Neural progenitor cell (in vitro differentiated cells): ENCODE measurements around the gene DCUN1D3. TPM values are rescaled to one million over a fixed set of nuclear protein-coding genes. Genes with fewer than 3 reads are reported as not detected.

ENCODE experiments used
- DNase-seq: peaks from one replicate; pipeline ENCODE4 v3.0.0-alpha.2; 2016; ENCODE audit warnings: low spot score
- H2AFZ ChIP-seq: fragments of 200-600 bp; sonication (generic); replicated peaks from 2 replicates; pipeline ENCODE4 v1.6.1; 2016; ENCODE audit warnings: antibody characterized with exemption
- H3F3A ChIP-seq: fragments of 200-600 bp; sonication (generic); 2 replicates; pipeline ENCODE4 v1.6.1; 2016; ENCODE audit warnings: antibody characterized with exemption, low read depth
- H3K27ac ChIP-seq: fragments of 200-600 bp; sonication (generic); 2 replicates; pipeline ENCODE4 v1.5.1; 2016; ENCODE audit warnings: mild to moderate bottlenecking
- H3K27me3 ChIP-seq: fragments of 200-600 bp; sonication (generic); 2 replicates; pipeline ENCODE4 v1.6.1; 2016; ENCODE audit warnings: mild to moderate bottlenecking, moderate library complexity
- H3K36me3 ChIP-seq: fragments of 200-600 bp; sonication (generic); 2 replicates; pipeline ENCODE4 v1.5.1; 2016
- H3K4me1 ChIP-seq: fragments of 200-600 bp; sonication (generic); 2 replicates; pipeline ENCODE4 v1.6.1; 2016; ENCODE audit warnings: mixed run types
- H3K4me2 ChIP-seq: fragments of 200-600 bp; sonication (generic); 2 replicates; pipeline ENCODE4 v1.6.1; 2016
- H3K4me3 ChIP-seq: fragments of 200-600 bp; sonication (generic); 2 replicates; pipeline ENCODE4 v1.5.1; 2016
- H3K79me2 ChIP-seq: fragments of 200-600 bp; sonication (generic); 2 replicates; pipeline ENCODE4 v1.6.1; 2016; ENCODE audit warnings: low read depth
- H3K9ac ChIP-seq: fragments of 200-600 bp; sonication (generic); 2 replicates; pipeline ENCODE4 v1.6.1; 2016
- H3K9me3 ChIP-seq: fragments of 200-600 bp; sonication (generic); 2 replicates; pipeline ENCODE4 v1.5.1; 2016; ENCODE audit warnings: low read depth
- H4K20me1 ChIP-seq: fragments of 200-600 bp; sonication (generic); 2 replicates; pipeline ENCODE4 v1.6.1; 2016; ENCODE audit warnings: low read depth
- H3K27ac Mint-ChIP-seq: 3 replicates; pipeline ENCODE4 v1.8.0; 2021; ENCODE audit warnings: mixed read lengths
- H3K27me3 Mint-ChIP-seq: 2 replicates; pipeline ENCODE4 v1.8.0; 2022; ENCODE audit warnings: low read depth, mild to moderate bottlenecking, inconsistent platforms, moderate library complexity, mixed read lengths; ENCODE audit not compliant: insufficient read depth
- H3K36me3 Mint-ChIP-seq: 3 replicates; pipeline ENCODE4 v1.8.0; 2021; ENCODE audit warnings: mixed read lengths
- H3K4me1 Mint-ChIP-seq: 3 replicates; pipeline ENCODE4 v1.8.0; 2021; ENCODE audit warnings: mixed read lengths
- H3K4me3 Mint-ChIP-seq: 3 replicates; pipeline ENCODE4 v1.8.0; 2021; ENCODE audit warnings: mild to moderate bottlenecking, moderate library complexity, mixed read lengths
- H3K9me3 Mint-ChIP-seq: 3 replicates; pipeline ENCODE4 v1.8.0; 2020; ENCODE audit warnings: mixed read lengths
- CTCF ChIP-seq: fragments of 200-600 bp; sonication (generic); IDR thresholded peaks from 2 replicates; pipeline ENCODE4 v1.5.1; 2017; ENCODE audit warnings: antibody characterized with exemption, mild to moderate bottlenecking
- EZH2 ChIP-seq: fragments of 200-600 bp; sonication (generic); IDR thresholded peaks from 2 replicates; pipeline ENCODE4 v1.6.1; 2017; ENCODE audit warnings: antibody characterized with exemption, mild to moderate bottlenecking, moderate library complexity
- EZH2phosphoT487 ChIP-seq: fragments of 200-600 bp; sonication (generic); IDR thresholded peaks from 2 replicates; pipeline ENCODE4 v1.6.1; 2017; ENCODE audit warnings: antibody characterized with exemption
- total RNA-seq: library from RNA; depleted of rRNA; stranded (reverse); fragments of >200 nt; gene quantifications from 2 replicates; pipeline ENCODE4 v1.2.3, GENCODE V29; 2015; ENCODE audit warnings: low replicate concordance

The DCUN1D3 gene
- total RNA-seq, 1 donor from 2014 or later, result 18.2 TPM

- TF ChIP-seq EZH2 (no peak), EZH2phosphoT487 (no peak), CTCF (no peak)
- no peaks in the 10 kb centered on the region for H3K36me3 Mint-ChIP-seq
- peaks cover 22% of the 10 kb centered on the region for H3K4me1 ChIP-seq
- peaks cover 26% of the 10 kb centered on the region for H3K4me1 Mint-ChIP-seq
- H3K27ac ChIP-seq, result no peak overlapping the region
- no peak overlapping the region for H3K9ac ChIP-seq
- peaks cover 6% of the 10 kb centered on the region for H3F3A ChIP-seq
- peaks cover 20% of the 10 kb centered on the region for H4K20me1 ChIP-seq
- H2AFZ ChIP-seq, result no peak overlapping the region
- H3K27ac Mint-ChIP-seq, result no peak overlapping the region
- H3K4me3 ChIP-seq, result no peak overlapping the region
- H3K9me3 ChIP-seq, result no peaks in the 10 kb centered on the region
- H3K4me3 Mint-ChIP-seq, result no peak overlapping the region
- no peaks in the 10 kb centered on the region for H3K9me3 Mint-ChIP-seq
- peak overlapping the region; percentile 12 for H3K4me2 ChIP-seq
- H3K27me3 Mint-ChIP-seq, result no peaks in the 10 kb centered on the region
- no peak for DNase-seq
- H3K36me3 ChIP-seq, result no peaks in the 10 kb centered on the region
- peaks cover 44% of the 10 kb centered on the region for H3K79me2 ChIP-seq
- H3K27me3 ChIP-seq, result no peaks in the 10 kb centered on the region
These were observed 5.4 kb upstream of the DCUN1D3 start for GRCh38 chr16:20905576-20905975.

GRCh38 chr16:20904507-20905081, 4.4 kb upstream of the DCUN1D3 start:
- Mint-ChIP-seq H3K4me1 (peaks cover 26% of the 10 kb centered on the region), H3K4me3 (no peak overlapping the region), H3K9me3 (no peaks in the 10 kb centered on the region), H3K27ac (no peak overlapping the region), H3K36me3 (no peaks in the 10 kb centered on the region), H3K27me3 (peaks cover 2% of the 10 kb centered on the region)
- peaks cover 22% of the 10 kb centered on the region for H3K4me1 ChIP-seq
- DNase-seq, result no peak
- no peak overlapping the region for H3K9ac ChIP-seq
- H2AFZ ChIP-seq, result no peak overlapping the region
- H3K27me3 ChIP-seq, result no peaks in the 10 kb centered on the region
- no peak for TF ChIP-seq CTCF
- no peak for TF ChIP-seq EZH2
- no peak for TF ChIP-seq EZH2phosphoT487
- H3K27ac ChIP-seq, result no peak overlapping the region
- H3K4me3 ChIP-seq, result no peak overlapping the region
- H3F3A ChIP-seq, result peaks cover 6% of the 10 kb centered on the region
- peaks cover 20% of the 10 kb centered on the region for H4K20me1 ChIP-seq
- peak overlapping the region; percentile 12 for H3K4me2 ChIP-seq
- peaks cover 47% of the 10 kb centered on the region for H3K79me2 ChIP-seq
- no peaks in the 10 kb centered on the region for H3K36me3 ChIP-seq
- H3K9me3 ChIP-seq, result no peaks in the 10 kb centered on the region

GRCh38 chr16:20903899-20904506, 3.8 kb upstream of the DCUN1D3 start:
- no peak overlapping the region for H3K4me2 ChIP-seq
- peaks cover 6% of the 10 kb centered on the region for H3F3A ChIP-seq
- H3K27me3 ChIP-seq, result no peaks in the 10 kb centered on the region
- H3K27ac Mint-ChIP-seq, result no peak overlapping the region
- no peaks in the 10 kb centered on the region for H3K36me3 Mint-ChIP-seq
- no peak overlapping the region for H2AFZ ChIP-seq
- H3K9me3 ChIP-seq, result no peaks in the 10 kb centered on the region
- H3K36me3 ChIP-seq, result no peaks in the 10 kb centered on the region
- H3K27me3 Mint-ChIP-seq, result peaks cover 2% of the 10 kb centered on the region
- no peak overlapping the region for H3K4me3 ChIP-seq
- H4K20me1 ChIP-seq, result peaks cover 20% of the 10 kb centered on the region
- TF ChIP-seq EZH2phosphoT487, result no peak
- no peak for TF ChIP-seq CTCF
- no peak for TF ChIP-seq EZH2
- H3K9me3 Mint-ChIP-seq, result no peaks in the 10 kb centered on the region
- H3K27ac ChIP-seq, result no peak overlapping the region
- H3K9ac ChIP-seq, result no peak overlapping the region
- H3K4me1 Mint-ChIP-seq, result peaks cover 31% of the 10 kb centered on the region
- peaks cover 53% of the 10 kb centered on the region for H3K79me2 ChIP-seq
- no peak for DNase-seq
- peaks cover 25% of the 10 kb centered on the region for H3K4me1 ChIP-seq
- H3K4me3 Mint-ChIP-seq, result no peak overlapping the region
